Activated CD4-positive, alpha-beta T cell treated with anti-CD3 and anti-CD28 coated beads, Interleukin-2, amount 50 U/mL, for 48 hours (primary cell): Measurements from ENCODE around the gene IL32.

Source experiments
- DNase-seq, 2 experiments: peaks; one replicate each; pipeline ENCODE4 v3.0.0-alpha.2; 2020

The IL32 gene

DNA sequence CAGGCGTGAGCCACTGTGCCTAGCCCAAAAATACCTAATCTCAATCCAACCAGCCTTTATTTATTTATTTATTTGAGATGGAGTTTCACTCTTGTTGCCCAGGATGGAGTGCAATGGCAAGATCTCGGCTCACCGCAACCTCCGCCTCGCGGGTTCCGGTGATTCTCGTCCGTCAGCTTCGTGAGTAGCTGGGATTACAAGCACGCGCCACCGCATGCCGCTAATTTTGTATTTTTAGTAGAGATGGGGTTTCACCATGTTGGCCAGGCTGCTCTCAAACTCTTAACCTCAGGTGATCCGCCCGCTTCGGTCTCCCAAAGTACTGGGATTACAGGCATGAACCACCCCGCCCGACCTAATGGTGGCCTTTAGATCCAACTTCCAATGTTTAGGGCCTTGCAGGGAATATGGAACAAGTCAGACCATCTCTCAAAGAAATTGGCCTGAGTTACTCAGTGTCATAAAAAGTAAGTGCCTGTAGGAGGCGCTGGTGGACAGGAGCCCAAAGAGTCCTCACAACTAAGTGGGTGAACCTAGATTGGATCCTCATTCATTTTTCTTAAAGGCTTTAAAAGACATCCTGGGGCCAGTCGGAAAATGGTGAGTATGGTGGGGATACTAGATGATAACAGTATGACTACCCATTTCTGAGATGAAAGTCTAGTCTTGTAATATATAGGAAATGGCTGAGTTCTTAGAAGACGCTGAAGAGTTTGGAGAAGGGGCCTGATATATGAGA, 29.0 kb downstream of the IL32 start:
- peak; percentile 61 to 69 for DNase-seq

DNA sequence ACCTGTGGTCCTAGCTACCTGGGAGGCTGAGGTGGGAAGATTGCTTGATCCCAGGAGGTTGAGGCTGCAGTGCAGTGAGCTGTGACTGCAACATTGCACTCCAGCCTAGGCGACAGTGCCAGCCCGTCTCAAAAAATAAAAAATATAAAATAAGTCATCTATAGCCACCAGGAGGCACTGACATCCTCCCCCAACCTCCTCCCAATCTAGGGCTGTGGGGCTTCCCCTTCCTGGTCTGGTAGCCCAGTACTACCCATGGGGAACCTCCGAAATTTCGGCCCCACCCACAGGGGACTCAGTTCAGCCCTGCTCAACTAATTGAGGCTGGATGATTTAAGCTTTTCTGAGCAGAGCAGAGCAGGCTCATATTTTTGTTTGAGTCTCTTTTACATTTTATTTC, 30.4 kb downstream of the IL32 start:
- peak; percentile 69 to 80 for DNase-seq

GRCh38 chr16:3096362-3096761, 30.9 kb downstream of the IL32 start:
- no peak for DNase-seq

DNA sequence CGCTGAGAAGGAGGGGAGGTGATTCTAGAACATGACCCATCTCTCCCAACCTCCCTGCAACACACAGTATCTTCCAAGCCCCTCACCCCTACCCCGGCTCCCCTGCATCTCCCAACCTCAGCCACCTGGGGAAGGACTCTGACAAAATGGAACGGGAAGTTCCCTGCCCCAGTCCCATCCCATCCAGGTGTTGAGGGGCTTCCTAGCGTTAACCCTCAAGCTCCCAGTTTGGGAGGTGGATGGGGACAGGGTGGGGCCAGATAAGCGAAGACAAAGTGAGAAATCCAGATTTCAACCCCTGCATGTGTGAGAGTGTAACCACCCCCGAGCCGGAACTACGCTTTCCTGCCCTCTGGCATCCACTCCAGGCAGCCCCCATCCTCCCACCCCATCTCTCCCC, 31.8 kb downstream of the IL32 start:
- no peak for DNase-seq

DNA sequence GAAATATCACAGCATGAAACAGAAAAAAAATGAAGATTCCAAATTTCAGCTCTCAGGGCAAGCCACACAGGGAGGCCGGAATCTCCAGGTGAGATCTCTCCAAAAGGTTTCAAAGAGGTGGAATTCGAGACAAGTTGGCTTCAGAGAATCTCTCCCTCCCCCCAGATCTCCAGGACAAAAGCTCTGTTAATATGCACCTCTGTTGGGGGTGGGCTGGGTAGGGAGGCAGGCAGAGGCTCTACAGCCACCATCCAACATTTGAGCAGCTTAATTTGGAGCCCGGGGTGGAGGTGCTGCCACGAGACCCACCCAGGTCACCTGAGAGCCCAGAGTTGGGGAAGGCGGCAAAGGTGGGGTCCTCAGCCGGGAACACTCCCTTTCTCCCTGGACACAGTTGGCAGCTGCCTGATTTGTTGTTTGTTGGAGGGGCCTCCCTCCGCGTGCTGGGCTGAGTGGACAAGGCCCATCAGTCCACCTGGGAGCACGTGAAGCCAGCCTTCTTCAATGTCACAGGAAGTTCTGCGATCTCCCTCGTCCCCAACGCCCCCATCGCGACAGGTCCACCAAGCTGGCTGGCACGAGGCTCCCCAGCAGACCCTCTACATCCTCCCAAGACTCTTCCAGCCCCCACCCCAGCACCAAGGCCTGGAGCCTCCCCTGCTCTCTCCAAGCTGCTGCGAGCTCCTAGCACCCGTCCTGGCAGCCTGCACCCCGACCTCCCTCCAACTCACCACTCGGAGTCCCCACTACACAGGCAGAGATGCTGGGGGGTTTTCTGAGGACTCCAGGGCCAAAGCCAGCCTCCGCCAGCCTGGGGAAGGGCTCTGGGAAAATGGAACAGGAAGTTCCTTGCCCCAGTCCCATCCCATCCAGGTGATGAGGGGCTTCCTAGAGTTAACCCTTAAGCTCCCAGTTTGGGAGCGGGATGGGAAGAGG, 33.3 kb downstream of the IL32 start, which contains the start of gene ZSCAN10:
TSS of gene ZSCAN10 (minus strand) at position 836 of the 936 bp plus-strand sequence. CDS start 6,357 bp downstream, outside the sequence.
- no peak for DNase-seq

DNA sequence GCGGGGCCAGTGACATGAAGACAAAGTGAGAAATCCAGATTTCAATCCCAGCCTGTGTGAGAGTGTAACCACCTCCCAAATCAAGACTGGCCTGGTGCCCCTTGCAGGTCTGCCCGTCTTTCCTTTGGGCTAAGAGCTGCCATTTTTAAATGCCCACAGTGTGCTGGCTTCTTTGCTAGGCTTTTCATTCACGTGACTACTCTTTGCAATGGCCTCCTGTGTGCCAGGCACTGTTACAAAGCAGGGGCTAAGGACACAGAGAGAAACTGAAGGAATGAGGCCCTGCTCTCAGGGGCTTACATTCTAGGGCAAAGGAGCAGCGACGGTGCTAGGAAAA, 33.9 kb downstream of the IL32 start:
- no peak for DNase-seq

DNA sequence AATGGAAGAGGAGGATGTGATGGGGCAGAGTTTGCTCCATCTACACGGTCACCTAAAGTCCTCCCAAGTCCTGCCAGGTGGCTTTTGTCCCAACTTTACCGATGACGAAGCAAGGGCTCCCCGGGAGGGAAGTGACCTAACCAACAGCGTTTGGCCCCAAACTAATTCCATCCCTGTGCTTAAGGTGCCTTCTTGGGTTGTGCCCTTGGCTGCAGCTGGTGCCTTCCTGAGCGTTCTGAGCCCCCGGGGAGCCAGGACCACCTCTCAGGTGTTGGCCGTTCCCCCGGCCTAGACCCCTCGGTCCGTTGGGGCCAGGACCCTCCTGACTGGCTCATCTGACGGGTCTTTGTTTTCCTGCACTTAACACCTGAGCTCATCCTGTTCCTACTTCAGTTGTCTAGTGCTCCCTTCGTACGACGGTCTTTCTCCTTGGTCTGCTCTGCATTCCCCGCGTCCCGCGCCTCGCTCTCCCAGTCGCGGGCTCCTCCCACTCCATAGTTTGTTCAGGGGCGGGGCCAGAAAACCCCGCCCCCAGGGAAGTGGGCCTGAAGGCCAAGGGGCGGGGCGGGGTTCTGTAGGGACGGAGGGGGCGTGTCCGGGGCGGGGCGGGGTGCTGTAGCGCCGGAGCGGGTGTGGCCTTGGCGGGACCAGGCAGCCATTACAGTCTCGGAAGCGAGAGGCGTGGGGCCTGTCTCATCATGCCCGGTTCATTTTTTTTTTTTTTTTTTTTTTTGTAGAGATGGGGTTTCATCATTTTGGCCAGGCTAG, 34.5 kb downstream of the IL32 start:
- peak; percentile 95 to 97 for DNase-seq

DNA sequence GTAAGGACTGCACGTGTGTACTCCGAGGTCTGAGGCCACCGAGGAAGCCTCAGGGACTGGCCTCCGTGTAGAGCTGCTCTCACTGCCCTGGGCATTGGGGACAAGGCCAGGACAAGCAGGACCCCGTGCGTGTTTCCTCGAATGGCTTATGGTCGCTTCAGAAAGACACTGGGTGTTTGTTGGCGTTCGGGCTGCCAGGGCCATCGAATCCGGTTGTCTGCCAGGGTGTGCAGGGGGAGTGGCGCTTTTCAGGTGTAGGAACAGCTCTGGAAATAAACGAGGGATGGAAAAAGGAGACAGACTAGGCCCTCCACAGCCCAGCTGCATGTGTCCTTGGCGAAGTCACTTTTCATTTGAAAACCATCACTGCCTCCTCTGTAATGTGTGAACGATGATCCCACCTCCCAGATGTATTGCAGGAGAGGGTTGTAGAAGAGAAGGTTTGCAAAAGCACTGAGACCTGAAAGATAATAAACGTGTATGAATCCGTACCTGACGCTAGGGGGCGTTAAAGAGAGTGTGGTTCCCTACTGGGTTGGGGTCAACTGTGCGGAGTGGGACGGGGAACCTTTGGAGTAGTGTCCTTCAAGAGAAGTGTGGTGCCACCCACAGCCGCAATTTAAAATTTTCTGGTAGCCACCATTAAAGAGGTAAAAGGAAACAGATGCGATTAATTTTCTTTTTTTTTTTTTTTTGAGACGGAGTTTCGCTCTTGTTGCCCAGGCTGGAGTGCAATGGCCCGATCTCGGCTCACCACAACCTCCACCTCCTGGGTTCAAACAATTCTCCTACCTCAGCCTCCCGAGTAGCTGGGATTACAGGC, 35.8 kb downstream of the IL32 start:
- DNase-seq, result peak in 1 of 2 experiments; percentile 58

DNA sequence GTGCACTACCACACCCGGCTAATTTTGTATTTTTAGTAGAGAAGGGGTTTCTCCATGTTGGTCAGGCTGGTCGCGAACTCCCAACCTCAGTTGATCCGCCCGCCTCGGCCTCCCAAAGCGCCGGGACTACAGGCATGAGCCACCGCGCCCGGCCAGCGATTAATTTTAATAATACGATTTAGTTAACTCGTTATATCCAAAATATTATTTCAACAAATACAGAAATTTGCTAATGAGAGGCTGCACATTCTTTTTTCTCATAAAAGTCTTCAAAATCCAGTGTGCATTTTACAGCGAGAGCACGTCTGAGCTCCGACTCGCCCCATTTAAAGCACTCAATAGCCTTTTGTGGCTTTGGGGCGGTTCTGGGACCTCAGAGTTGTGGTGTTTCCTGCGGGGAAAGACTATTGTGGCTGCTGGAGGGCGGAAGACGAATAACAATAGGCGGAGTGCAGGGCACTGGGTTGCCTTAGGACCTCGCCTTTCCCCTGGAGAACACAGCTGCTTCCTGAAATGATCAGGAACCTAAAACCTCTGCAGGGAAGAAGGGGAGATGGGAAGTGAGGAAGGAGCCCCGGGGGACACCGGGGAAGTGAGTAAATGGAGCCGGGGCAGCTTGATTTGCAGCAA, 36.5 kb downstream of the IL32 start:
- DNase-seq, result peak in 1 of 2 experiments; percentile 44

GRCh38 chr16:3106205-3106928, 40.9 kb downstream of the IL32 start:
- DNase-seq, result peak; percentile 92 to 95

DNA sequence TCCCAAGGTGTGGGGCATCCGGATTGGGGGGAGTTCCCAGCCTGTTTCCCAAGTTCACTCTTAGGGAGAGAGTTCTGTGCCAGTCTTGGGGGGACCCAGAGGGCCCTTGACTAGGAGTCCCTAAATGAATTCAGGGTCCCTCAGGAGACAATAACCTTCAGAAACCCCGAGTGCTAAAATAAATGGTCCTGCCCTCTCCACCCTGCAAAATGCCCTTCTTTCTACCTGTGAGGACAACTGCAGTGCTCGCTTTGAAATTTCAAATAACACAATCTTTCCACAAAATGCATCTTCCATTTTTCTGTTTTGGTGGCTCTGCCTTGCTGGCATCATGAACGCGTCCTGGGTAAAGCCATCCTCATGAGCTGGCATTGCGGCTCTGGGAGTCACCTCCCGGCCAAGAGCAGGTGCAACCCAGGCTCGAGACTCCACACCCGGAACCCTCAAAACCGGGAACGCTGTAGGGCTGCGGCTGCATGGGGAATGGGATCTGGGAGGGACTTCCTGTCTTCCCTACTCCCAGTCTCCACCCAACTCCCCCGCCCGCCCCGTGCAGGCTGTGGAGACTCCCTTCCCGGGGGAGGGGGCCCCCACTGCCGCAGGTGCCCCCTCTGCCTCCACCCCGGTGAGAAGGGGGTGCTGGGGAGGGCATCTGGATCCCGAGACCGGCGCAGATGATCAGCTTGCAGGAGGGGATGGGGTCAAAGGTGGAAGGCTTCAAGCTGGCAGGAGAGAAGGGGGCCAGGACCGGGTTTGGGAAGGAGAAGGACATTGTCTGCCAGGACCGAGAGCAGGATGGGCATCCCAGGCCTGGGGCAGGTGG, 46.8 kb downstream of the IL32 start, which contains the start of gene ZNF205:
TSS of gene ZNF205 (plus strand) at position 529 of the 823 bp plus-strand sequence. CDS start 845 bp downstream, outside the sequence.
- no peak for DNase-seq

DNA sequence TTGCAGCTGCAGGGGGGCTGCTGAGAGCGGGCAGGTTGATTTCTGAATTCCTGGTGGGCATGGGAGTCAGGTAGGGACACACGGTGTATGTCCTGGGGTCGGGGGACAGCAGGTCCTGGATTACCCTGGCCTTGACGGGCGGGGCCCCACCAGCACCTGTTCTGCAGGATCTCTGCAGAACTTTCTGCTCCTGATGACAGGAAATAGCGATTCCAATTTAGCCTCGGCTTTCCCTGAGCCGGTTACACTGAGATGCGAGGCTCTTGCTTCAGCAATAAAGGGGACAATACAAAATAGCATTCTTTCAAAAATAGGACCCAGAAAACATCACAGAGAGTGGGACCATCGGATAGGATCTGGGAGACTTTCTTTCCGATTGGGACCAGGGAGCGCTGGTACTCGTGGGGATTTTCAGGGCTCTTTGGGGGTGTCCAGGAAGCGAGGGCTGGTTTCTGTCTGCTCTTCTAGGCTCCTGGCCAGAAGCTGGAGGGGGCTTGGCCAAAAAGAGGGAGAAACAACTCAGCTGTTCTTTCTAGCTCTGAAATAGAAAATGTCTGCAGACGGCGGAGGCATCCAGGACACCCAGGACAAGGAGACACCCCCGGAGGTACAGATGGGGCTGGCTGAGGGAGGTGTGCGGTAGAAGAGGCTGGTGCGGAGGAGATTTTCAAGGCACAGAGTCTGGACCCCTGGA, 47.6 kb downstream of the IL32 start:
- DNase-seq, result no peak

GRCh38 chr16:3113765-3114479, 48.5 kb downstream of the IL32 start:
- no peak for DNase-seq

DNA sequence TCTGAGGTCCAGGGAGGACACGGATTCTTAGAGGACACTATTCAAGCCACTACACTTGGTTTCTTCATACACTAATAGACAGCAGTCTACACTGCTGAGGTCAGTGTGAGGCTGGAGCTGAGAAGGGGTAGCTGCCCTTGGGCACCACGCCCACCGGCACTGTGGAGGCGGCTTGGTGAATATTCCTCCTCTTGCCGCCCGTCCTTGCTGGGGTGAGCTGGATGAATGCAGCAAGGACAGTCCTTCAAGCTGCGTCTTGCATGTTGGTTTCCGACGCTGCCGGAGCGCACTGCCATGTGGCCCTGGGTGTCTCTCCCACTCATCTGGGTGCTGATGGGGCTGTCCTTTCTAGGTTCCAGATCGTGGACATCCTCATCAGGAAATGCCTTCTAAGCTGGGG, 49.6 kb downstream of the IL32 start:
- no peak for DNase-seq

- DNase-seq, result no peak
These were observed 50.1 kb downstream of the IL32 start for GRCh38 chr16:3115561-3115960.

DNA sequence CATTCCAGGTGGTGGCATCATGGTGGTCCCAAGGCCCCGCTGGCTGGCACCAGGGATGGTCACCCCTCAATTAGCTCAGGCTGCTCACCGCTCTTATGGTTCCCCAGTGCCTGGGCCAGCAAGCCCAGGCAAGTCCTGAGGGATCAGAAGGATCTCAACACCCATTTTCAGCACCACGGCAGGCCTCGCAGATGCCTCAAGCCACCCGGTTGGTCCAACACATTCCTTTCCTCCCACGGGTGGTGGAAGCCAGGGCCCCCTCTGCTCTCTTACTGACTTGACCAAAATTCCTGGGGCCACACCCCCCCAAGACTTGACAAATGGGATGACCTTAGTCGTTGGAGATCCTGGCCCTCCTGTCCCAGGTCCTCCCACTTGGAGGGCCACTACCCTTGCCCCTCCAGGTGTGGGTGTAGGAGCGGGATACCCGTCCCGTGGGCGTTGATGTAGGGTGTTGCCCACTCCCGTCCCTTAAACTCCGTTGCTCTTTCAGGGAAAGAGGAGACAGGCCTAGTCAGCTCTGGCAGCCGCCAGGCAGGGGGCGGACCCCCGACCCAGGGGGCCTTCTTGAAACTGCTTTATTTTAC, 52.9 kb downstream of the IL32 start:
- DNase-seq, result no peak

DNA sequence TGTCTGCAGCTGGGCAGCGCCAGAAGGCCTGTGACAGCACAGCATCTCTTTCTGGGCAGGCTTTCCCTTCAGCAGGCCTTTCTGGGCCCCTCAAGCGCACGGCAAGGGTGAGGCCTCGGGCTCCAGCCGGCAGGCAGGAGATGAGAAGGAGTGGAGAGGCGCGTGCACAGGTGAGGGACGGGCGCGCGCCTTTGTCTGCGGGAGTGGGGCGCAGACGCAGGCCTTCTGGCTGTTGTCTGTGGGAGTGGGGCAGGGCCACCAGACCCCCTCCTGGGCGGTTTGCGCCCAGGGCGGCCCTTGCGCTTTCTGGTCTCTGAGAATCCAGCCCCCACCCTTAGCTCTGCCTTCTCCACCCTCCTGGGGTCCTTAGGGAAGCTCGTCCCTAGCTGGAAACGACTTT, 53.4 kb downstream of the IL32 start:
- no peak for DNase-seq
